Effector memory CD8-positive, alpha-beta T cell (primary cell): ENCODE results near the gene C5orf63.
"Not testable (repeated sequence)": the region's sequence is repeated elsewhere in the genome, so short reads cannot be mapped to it uniquely, and the experiment has no call there.

Experiments used
- ATAC-seq: fragments of 150-1000 bp; cut with Tn5 transposase; replicated peaks from 2 replicates; pipeline ENCODE4 v1.10.0; 2021; ENCODE audit warnings: mild to moderate bottlenecking, moderate library complexity
- DNase-seq, 3 experiments: peaks; one replicate each; pipeline ENCODE4 v3.0.0; 2021
- H3K27ac Mint-ChIP-seq, 2 donors: one replicate each; pipeline ENCODE4 v1.8.0; 2022; ENCODE audit warnings: mild to moderate bottlenecking in 2 of 2, mixed read lengths in 2 of 2, moderate library complexity in 2 of 2
- H3K27me3 Mint-ChIP-seq, 2 donors: one replicate each; pipeline ENCODE4 v1.8.0; 2022; ENCODE audit warnings: mixed read lengths in 2 of 2
- H3K36me3 Mint-ChIP-seq: one replicate; pipeline ENCODE4 v1.8.0; 2022; ENCODE audit warnings: mild to moderate bottlenecking, moderate library complexity, mixed read lengths; ENCODE audit not compliant: insufficient read depth
- H3K4me1 Mint-ChIP-seq, 2 donors: one replicate each; pipeline ENCODE4 v1.8.0; 2022; ENCODE audit warnings: low read depth in 2 of 2, mixed read lengths in 2 of 2
- H3K4me3 Mint-ChIP-seq, 2 donors: one replicate each; pipeline ENCODE4 v1.8.0; 2022; ENCODE audit warnings: mild to moderate bottlenecking in 2 of 2, mixed read lengths in 2 of 2, moderate library complexity in 2 of 2
- H3K9me3 Mint-ChIP-seq, 2 donors: one replicate each; pipeline ENCODE4 v1.8.0; 2022; ENCODE audit warnings: mixed read lengths in 2 of 2
- total RNA-seq, 9 experiments: gene quantifications; one replicate each; lab custom pipeline; 2026; lab: John Stamatoyannopoulos, UW

C5orf63 gene
- 1.3 to 19.2 (median 4.1) reads per million in 9 experiments for total RNA-seq

DNA sequence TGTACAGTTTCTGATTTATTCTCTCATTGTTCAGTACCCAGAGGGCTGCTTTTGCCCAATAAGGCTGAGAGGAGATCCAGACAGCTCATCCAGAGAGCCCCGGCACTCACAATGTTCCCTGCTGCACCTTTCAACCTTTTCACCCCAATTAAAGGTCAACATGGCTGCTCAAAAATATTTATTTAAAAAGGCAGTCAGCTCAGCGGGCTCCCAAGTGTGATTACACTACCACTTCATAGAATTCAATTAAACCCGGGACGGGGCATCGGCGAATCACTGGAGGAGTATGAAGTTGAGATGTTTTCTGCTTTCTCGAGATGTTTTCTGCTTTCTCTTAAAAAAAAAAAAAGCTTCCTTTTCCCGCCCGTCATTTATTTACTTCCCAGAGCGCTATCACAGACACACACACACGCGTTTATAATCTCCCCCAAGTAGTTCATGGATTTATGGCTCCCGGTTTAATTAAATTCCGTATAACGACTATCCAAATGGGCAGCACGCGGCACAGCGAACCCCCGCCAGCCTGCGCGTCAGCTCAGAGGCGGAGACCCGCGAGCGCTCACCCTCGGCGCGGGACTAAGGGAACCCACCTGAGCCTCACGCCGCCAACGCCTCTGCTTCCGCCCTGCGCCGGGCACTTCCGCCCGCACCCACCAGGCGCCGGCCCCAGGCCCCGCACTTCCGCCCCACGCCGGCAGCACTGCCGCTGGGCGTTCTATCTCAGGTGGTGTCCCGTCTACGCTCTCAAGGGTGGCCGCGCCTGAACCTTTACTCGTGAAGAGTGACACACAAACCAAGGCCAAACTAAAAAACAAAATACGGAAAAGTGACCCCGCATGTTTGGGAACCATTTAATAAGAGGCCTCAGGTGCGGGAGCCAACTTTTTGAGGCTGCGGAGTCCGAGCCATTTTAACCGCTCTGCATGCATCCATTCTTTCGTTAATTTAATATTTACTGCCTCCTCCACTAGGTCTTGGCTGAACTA, at the start of gene C5orf63:
Gene C5orf63, minus strand, starts transcription at position 642 of the 986 bp plus-strand sequence. CDS start 14,507 bp downstream, outside the sequence.
- peaks cover 3% of the 10 kb centered on the region for H3K36me3 Mint-ChIP-seq
- peak within 1 kb of the TSS; percentile 80 to 98 for H3K27ac Mint-ChIP-seq
- peak; percentile 97 for ATAC-seq
- H3K4me3 Mint-ChIP-seq: peak within 1 kb of the TSS; percentile 87 to 94
- peaks cover 11 to 14% of the 10 kb centered on the region in 2 donors for H3K4me1 Mint-ChIP-seq
- H3K27me3 Mint-ChIP-seq: no peaks in the 10 kb centered on the region
- H3K9me3 Mint-ChIP-seq: peaks cover 0 to 7% of the 10 kb centered on the region in 2 donors
- DNase-seq: peak; percentile 45 to 58 (median 52)

GRCh38 chr5:127112347-127112864, 39.1 kb upstream of the C5orf63 start:
- no peaks in the 10 kb centered on the region for H3K4me1 Mint-ChIP-seq
- DNase-seq: no peak
- H3K27me3 Mint-ChIP-seq: peaks cover 46 to 73% of the 10 kb centered on the region in 2 donors
- H3K9me3 Mint-ChIP-seq: peaks cover 0 to 2% of the 10 kb centered on the region in 2 donors
- no peaks in the 10 kb centered on the region for H3K36me3 Mint-ChIP-seq
- ATAC-seq: no peak
- H3K27ac Mint-ChIP-seq: no peak overlapping the region
- no peak overlapping the region for H3K4me3 Mint-ChIP-seq

GRCh38 chr5:127111112-127111511, 37.8 kb upstream of the C5orf63 start:
- Mint-ChIP-seq H3K9me3 (peaks cover 0 to 2% of the 10 kb centered on the region in 2 donors), H3K4me3 (no peak overlapping the region), H3K4me1 (no peaks in the 10 kb centered on the region), H3K27ac (no peak overlapping the region), H3K36me3 (no peaks in the 10 kb centered on the region), H3K27me3 (peaks cover 41 to 67% of the 10 kb centered on the region in 2 donors)
- no peak for DNase-seq
- no peak for ATAC-seq

- H3K27me3 Mint-ChIP-seq: peaks cover 29 to 53% of the 10 kb centered on the region in 2 donors
- not testable (repeated sequence) for DNase-seq, ATAC-seq, H3K4me1 Mint-ChIP-seq, H3K9me3 Mint-ChIP-seq, H3K4me3 Mint-ChIP-seq, H3K36me3 Mint-ChIP-seq, H3K27ac Mint-ChIP-seq
Measured at GRCh38 chr5:127108624-127109260, 35.4 kb upstream of the C5orf63 start.

- peaks cover 0 to 7% of the 10 kb centered on the region in 2 donors for H3K27me3 Mint-ChIP-seq
- no peak for DNase-seq
- no peaks in the 10 kb centered on the region for H3K36me3 Mint-ChIP-seq
- H3K4me3 Mint-ChIP-seq: no peak overlapping the region
- H3K4me1 Mint-ChIP-seq: no peaks in the 10 kb centered on the region
- no peak for ATAC-seq
- no peaks in the 10 kb centered on the region for H3K9me3 Mint-ChIP-seq
- no peak overlapping the region for H3K27ac Mint-ChIP-seq
Measured at GRCh38 chr5:127101935-127102334, 28.6 kb upstream of the C5orf63 start.

- Mint-ChIP-seq H3K4me1 (no peaks in the 10 kb centered on the region), H3K36me3 (no peaks in the 10 kb centered on the region), H3K9me3 (no peaks in the 10 kb centered on the region), H3K27ac (no peak overlapping the region), H3K27me3 (peaks cover 0 to 11% of the 10 kb centered on the region in 2 donors), H3K4me3 (no peak overlapping the region)
- no peak for ATAC-seq
- no peak for DNase-seq
Measured at GRCh38 chr5:127101533-127101932, 28.2 kb upstream of the C5orf63 start.

DNA sequence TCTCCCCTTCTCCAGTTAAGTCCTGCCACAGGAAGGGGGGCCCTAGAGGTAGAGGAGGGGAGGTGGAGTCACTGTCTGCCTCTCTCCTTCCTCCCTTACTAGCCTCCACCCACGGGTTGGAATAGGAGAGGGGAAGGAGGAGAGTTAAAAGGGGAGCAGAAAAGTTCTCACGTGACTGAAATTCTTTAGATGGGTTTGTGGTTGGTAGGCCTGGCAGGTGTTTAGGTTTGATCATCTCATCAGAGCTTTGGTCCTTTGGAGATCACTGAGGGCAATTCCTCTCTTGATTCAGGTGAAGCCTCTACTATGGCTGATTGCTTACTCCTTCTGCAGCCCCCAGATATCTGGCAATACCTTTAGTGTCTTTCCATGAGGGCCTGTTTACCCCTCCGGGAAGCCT, 24.9 kb upstream of the C5orf63 start:
- DNase-seq: no peak
- no peak overlapping the region for H3K27ac Mint-ChIP-seq
- peaks cover 0 to 27% of the 10 kb centered on the region in 2 donors for H3K27me3 Mint-ChIP-seq
- H3K4me3 Mint-ChIP-seq: no peak overlapping the region
- no peaks in the 10 kb centered on the region for H3K4me1 Mint-ChIP-seq
- no peaks in the 10 kb centered on the region for H3K9me3 Mint-ChIP-seq
- ATAC-seq: no peak
- H3K36me3 Mint-ChIP-seq: no peaks in the 10 kb centered on the region

DNA sequence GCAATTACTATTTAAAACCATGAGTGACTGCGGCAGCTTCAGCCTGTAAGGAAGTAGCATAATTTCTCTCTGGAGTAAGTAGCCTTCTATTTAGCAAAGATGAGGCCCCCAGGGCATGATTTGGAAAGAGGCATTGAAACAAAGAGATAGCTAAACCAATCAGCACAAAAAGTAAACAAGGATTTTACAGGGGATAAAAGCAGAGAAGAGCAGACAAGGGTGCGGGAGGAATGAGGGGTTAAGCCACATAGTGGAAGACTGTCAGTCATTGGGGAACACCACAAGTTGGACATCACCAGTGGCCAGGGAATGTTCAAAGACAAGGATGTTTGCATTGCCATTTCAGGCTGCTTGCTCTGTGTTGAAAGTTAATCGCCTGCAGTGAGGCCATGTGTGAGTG, 24.0 kb upstream of the C5orf63 start:
- H3K4me1 Mint-ChIP-seq: no peaks in the 10 kb centered on the region
- peaks cover 0 to 27% of the 10 kb centered on the region in 2 donors for H3K27me3 Mint-ChIP-seq
- no peaks in the 10 kb centered on the region for H3K9me3 Mint-ChIP-seq
- no peak overlapping the region for H3K27ac Mint-ChIP-seq
- ATAC-seq: no peak
- no peak for DNase-seq
- H3K36me3 Mint-ChIP-seq: no peaks in the 10 kb centered on the region
- H3K4me3 Mint-ChIP-seq: no peak overlapping the region

DNA sequence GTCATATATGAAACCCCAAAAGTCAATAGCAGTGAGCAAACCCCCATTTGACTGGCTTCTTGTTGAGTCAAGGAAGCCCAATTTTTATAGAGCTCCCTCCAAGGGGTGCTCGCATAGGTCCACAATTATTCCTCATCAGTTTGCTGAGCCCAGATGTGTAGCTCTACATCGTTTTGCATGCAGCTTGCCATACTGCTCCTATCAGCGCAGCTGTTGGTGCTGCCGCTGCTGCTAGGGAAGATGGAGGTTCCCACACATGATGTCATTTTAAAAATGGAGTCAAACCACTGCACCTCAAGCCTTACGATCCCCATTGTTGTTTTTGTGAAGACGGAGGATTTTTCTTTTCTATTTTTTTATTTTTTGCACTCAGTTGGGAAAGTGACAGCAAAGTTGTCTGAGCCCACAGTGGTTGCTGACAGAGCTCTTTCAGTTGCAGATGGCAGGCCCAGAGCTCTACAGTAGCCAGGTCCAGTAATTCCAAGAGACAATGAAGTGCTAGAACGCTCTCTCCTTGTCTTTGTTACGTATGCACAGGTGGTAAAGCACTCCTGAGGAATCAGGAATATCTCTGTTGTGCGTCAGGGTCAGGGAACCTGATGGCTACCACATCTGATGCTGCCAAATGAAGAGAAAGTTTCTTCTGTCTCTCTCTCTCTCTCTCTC, 23.2 kb upstream of the C5orf63 start:
- ATAC-seq (no peak), DNase-seq (no peak)
- peaks cover under 1 to 27% of the 10 kb centered on the region in 2 donors for H3K27me3 Mint-ChIP-seq
- no peak overlapping the region for H3K27ac Mint-ChIP-seq
- no peaks in the 10 kb centered on the region for H3K36me3 Mint-ChIP-seq
- no peaks in the 10 kb centered on the region for H3K9me3 Mint-ChIP-seq
- H3K4me1 Mint-ChIP-seq: no peaks in the 10 kb centered on the region
- no peak overlapping the region for H3K4me3 Mint-ChIP-seq

GRCh38 chr5:127094161-127094814, 21.0 kb upstream of the C5orf63 start:
- Mint-ChIP-seq H3K36me3 (no peaks in the 10 kb centered on the region), H3K27me3 (peaks cover 6 to 27% of the 10 kb centered on the region in 2 donors), H3K4me1 (no peaks in the 10 kb centered on the region), H3K4me3 (no peak overlapping the region), H3K9me3 (no peaks in the 10 kb centered on the region), H3K27ac (no peak overlapping the region)
- DNase-seq (no peak), ATAC-seq (no peak)

- no peaks in the 10 kb centered on the region for H3K4me1 Mint-ChIP-seq
- H3K27me3 Mint-ChIP-seq: peaks cover 11 to 38% of the 10 kb centered on the region in 2 donors
- no peaks in the 10 kb centered on the region for H3K36me3 Mint-ChIP-seq
- no peaks in the 10 kb centered on the region for H3K9me3 Mint-ChIP-seq
- no peak overlapping the region for H3K4me3 Mint-ChIP-seq
- H3K27ac Mint-ChIP-seq: no peak overlapping the region
- DNase-seq (no peak), ATAC-seq (no peak)
Measured at GRCh38 chr5:127092690-127093089, 19.4 kb upstream of the C5orf63 start.

GRCh38 chr5:127089191-127089590, 15.9 kb upstream of the C5orf63 start:
- ATAC-seq (no peak), DNase-seq (no peak)
- peaks cover 22% of the 10 kb centered on the region in 2 donors for H3K27me3 Mint-ChIP-seq
- H3K36me3 Mint-ChIP-seq: no peaks in the 10 kb centered on the region
- H3K4me1 Mint-ChIP-seq: no peaks in the 10 kb centered on the region
- no peaks in the 10 kb centered on the region for H3K9me3 Mint-ChIP-seq
- H3K27ac Mint-ChIP-seq: no peak overlapping the region
- no peak overlapping the region for H3K4me3 Mint-ChIP-seq

DNA sequence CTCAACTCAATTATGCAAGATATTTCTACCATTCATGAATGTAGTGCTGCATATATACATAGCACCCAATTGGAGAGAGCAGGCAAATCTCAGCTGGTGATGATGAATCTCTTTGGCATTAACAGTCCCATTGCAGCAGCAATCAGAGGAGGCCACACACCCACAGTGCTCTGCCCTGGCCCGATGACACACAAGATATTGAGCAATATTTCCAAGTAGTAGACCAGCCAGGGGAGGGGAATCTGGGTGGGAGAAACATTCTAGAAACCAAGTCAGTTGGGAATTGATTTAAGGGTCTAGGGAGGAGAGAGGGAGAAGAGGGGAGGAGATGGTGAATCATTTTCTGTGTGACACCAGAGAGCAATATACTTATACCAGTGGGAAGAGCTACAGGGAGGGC, 14.9 kb upstream of the C5orf63 start:
- ATAC-seq (no peak), DNase-seq (no peak)
- H3K27ac Mint-ChIP-seq: no peak overlapping the region
- H3K9me3 Mint-ChIP-seq: no peaks in the 10 kb centered on the region
- H3K27me3 Mint-ChIP-seq: peaks cover 22% of the 10 kb centered on the region in 2 donors
- H3K4me1 Mint-ChIP-seq: no peaks in the 10 kb centered on the region
- H3K4me3 Mint-ChIP-seq: no peak overlapping the region
- H3K36me3 Mint-ChIP-seq: no peaks in the 10 kb centered on the region
